ENCODE measurements around the gene CHSY3.

DNA sequence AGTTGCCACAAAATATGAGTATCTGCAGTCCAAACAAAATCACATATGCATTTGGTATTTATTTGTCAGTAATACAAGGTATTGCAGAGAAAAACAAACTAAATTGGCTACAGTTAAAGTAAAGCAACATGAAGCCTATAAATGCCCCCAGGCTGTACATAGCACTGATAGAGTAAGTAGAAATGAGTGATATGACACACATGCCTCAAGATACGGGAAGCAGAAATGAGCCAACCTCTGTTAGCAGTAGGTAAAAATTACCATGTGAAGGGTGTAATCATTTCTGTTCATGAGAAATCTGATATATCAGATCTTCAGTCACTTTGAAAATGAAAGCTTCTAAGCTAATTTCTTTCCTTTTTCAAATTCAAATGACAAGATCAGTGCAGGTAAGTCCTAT, 131.1 kb downstream of the CHSY3 start:
- TF ChIP-seq SUZ12 (IDR thresholded peaks at IDR 0.05; ENCODE audit: extremely low read depth, insufficient read depth, insufficient read length): no peak
- no peak for TF ChIP-seq YY1 (IDR thresholded peaks at IDR 0.05; ENCODE audit: insufficient read depth, insufficient read length)

All from NT2/D1 (cell line).